Measurements from ENCODE around the gene C1QC.

The C1QC gene

GRCh38 chr1:22641906-22642636 is 1.4 kb upstream of the C1QC start:
- peak; percentile 50 for DNase-seq (ENCODE audit: low read depth)
- peak; percentile 86 for TF ChIP-seq CTCF (IDR thresholded peaks at IDR 0.05; ENCODE audit: insufficient read depth, low read depth, low read length, missing control alignments)
- H3K4me3 ChIP-seq (ENCODE audit: low read length), result no peak overlapping the region

- no peak for DNase-seq (ENCODE audit: low read depth)
- no peak overlapping the region for H3K4me3 ChIP-seq (ENCODE audit: low read length)
- no peak for TF ChIP-seq CTCF (IDR thresholded peaks at IDR 0.05; ENCODE audit: insufficient read depth, low read depth, low read length, missing control alignments)
These were observed 495 bp downstream of the C1QC start for GRCh38 chr1:22643928-22644327.

- no peak overlapping the region for H3K4me3 ChIP-seq (ENCODE audit: low read length)
- TF ChIP-seq CTCF (IDR thresholded peaks at IDR 0.05; ENCODE audit: insufficient read depth, low read depth, low read length, missing control alignments), result no peak
- peak; percentile 13 for DNase-seq (ENCODE audit: low read depth)
These were observed 2.5 kb downstream of the C1QC start for GRCh38 chr1:22645931-22646330.

- peak; percentile 16 for DNase-seq (ENCODE audit: low read depth)
- no peak overlapping the region for H3K4me3 ChIP-seq (ENCODE audit: low read length)
- no peak for TF ChIP-seq CTCF (IDR thresholded peaks at IDR 0.05; ENCODE audit: insufficient read depth, low read depth, low read length, missing control alignments)
These were observed 3.0 kb downstream of the C1QC start for GRCh38 chr1:22646384-22646783.

GRCh38 chr1:22650089-22650693 is 6.8 kb downstream of the C1QC start:
- H3K4me3 ChIP-seq (ENCODE audit: low read length), result no peak overlapping the region
- TF ChIP-seq CTCF (IDR thresholded peaks at IDR 0.05; ENCODE audit: insufficient read depth, low read depth, low read length, missing control alignments), result no peak

GRCh38 chr1:22651941-22652856 is 8.8 kb downstream of the C1QC start:
- DNase-seq (ENCODE audit: low read depth), result no peak
- H3K4me3 ChIP-seq (ENCODE audit: low read length), result no peak overlapping the region
- no peak for TF ChIP-seq CTCF (IDR thresholded peaks at IDR 0.05; ENCODE audit: insufficient read depth, low read depth, low read length, missing control alignments)

More at GRCh38 chr1:22650089-22650693, 6.8 kb downstream of the C1QC start:
- no peak for DNase-seq (ENCODE audit: low read depth)

Data from epithelial cell of esophagus (primary cell).